ENCODE data around the gene DLGAP1.

GRCh38 chr18:3875961-3876360 is 579.1 kb downstream of the DLGAP1 start:
- TF ChIP-seq CTCF (IDR thresholded peaks at IDR 0.05; ENCODE audit: low read depth, low read length, missing input control) (no peak), FOXA1 (IDR thresholded peaks at IDR 0.05) (no peak), YY1 (IDR thresholded peaks at IDR 0.05) (no peak), RXRA (IDR thresholded peaks at IDR 0.05) (no peak), MAX (IDR thresholded peaks at IDR 0.05) (no peak), JUND (IDR thresholded peaks at IDR 0.05) (no peak), ATF3 (IDR thresholded peaks at IDR 0.05) (no peak), TAF1 (conservative IDR thresholded peaks at IDR 0.05) (no peak), RAD21 (IDR thresholded peaks at IDR 0.05) (no peak), REST (IDR thresholded peaks at IDR 0.05) (no peak), HNF4G (IDR thresholded peaks at IDR 0.05) (no peak), HNF4A (conservative IDR thresholded peaks at IDR 0.05) (no peak), SP1 (IDR thresholded peaks at IDR 0.05) (no peak), GABPA (IDR thresholded peaks at IDR 0.05 in 1 of 2, conservative IDR thresholded peaks at IDR 0.05 in 1 of 2) (no peak)

Measured in liver (tissue), 3 donors.